Muscle of leg (tissue), 11 donors: ENCODE data around the gene THSD7A. TPM values are rescaled to one million over a fixed set of nuclear protein-coding genes. Genes with fewer than 3 reads are reported as not detected.

ENCODE experiments used
- DNase-seq: peaks from one replicate; pipeline ENCODE4 v3.0.0; 2013
- H3K27ac ChIP-seq: one replicate; pipeline ENCODE4 v1.5.1; 2013; ENCODE audit warnings: mild to moderate bottlenecking, low read length, control low read depth
- H3K27me3 ChIP-seq: one replicate; pipeline ENCODE4 v1.6.1; 2013; ENCODE audit warnings: low read length; ENCODE audit not compliant: control insufficient read depth, insufficient read depth
- H3K36me3 ChIP-seq: one replicate; pipeline ENCODE4 v1.6.1; 2013; ENCODE audit warnings: low read length; ENCODE audit not compliant: control insufficient read depth, insufficient read depth
- H3K4me1 ChIP-seq: one replicate; pipeline ENCODE4 v1.6.1; 2013; ENCODE audit warnings: low read length; ENCODE audit not compliant: control insufficient read depth, insufficient read depth
- H3K4me3 ChIP-seq: one replicate; pipeline ENCODE4 v1.5.1; 2013; ENCODE audit warnings: low read length, control low read depth
- H3K9me3 ChIP-seq: replicated peaks from 2 replicates; pipeline ENCODE4 v1.6.1; 2013; ENCODE audit warnings: low read depth, low read length; ENCODE audit not compliant: control insufficient read depth
- WGBS: methylation state at CpG from one replicate; pipeline ENCODE4 v1.1.5; 2013; ENCODE audit warnings: missing lambda C conversion rate; ENCODE audit not compliant: insufficient coverage; 5-methylcytosine and 5-hydroxymethylcytosine counted together
- polyA plus RNA-seq, 8 donors: library from polyadenylated mRNA; unstranded; fragments of 120-200 nt; gene quantifications; one replicate each; pipeline versions ENCODE4 v1.2.1 to v1.2.3, GENCODE V29; 2013; ENCODE audit warnings: inconsistent platforms in 1 of 8, low replicate concordance in 1 of 8; ENCODE audit not compliant: insufficient read length in 8 of 8, insufficient read depth in 1 of 8
- total RNA-seq: library from RNA; stranded (reverse); fragments of 120-200 nt; gene quantifications from one replicate; pipeline ENCODE4 v1.2.4, GENCODE V29; 2013

Gene THSD7A
- total and polyA plus RNA-seq, 9 donors: 2.5 to 6.4 (median 3.6) TPM

- Histone ChIP-seq H3K9me3 (no peaks in the 10 kb centered on the region), H3K4me3 (no peak overlapping the region), H3K36me3 (no peaks in the 10 kb centered on the region), H3K27me3 (no peaks in the 10 kb centered on the region), H3K4me1 (no peaks in the 10 kb centered on the region), H3K27ac (no peak overlapping the region)
- DNase-seq: peak; percentile 16
- no CpG with 5 or more reads among the region's 1 CpG for WGBS
These were observed 258.8 kb downstream of the THSD7A start for GRCh38 chr7:11573128-11573750.

- H3K27ac ChIP-seq: no peak overlapping the region
- H3K4me1 ChIP-seq: no peaks in the 10 kb centered on the region
- no peaks in the 10 kb centered on the region for H3K36me3 ChIP-seq
- no peaks in the 10 kb centered on the region for H3K9me3 ChIP-seq
- no peak overlapping the region for H3K4me3 ChIP-seq
- WGBS: no CpG with 5 or more reads among the region's 2 CpGs
- no peak for DNase-seq
- H3K27me3 ChIP-seq: no peaks in the 10 kb centered on the region
These were observed 261.0 kb downstream of the THSD7A start for GRCh38 chr7:11570922-11571550.

- no peaks in the 10 kb centered on the region for H3K36me3 ChIP-seq
- no peaks in the 10 kb centered on the region for H3K9me3 ChIP-seq
- WGBS: no CpG with 5 or more reads among the region's 1 CpG
- H3K27ac ChIP-seq: no peak overlapping the region
- DNase-seq: no peak
- H3K27me3 ChIP-seq: no peaks in the 10 kb centered on the region
- no peak overlapping the region for H3K4me3 ChIP-seq
- H3K4me1 ChIP-seq: no peaks in the 10 kb centered on the region
These were observed 261.8 kb downstream of the THSD7A start for GRCh38 chr7:11570205-11570604.

- no peak overlapping the region for H3K4me3 ChIP-seq
- H3K9me3 ChIP-seq: no peaks in the 10 kb centered on the region
- no peaks in the 10 kb centered on the region for H3K36me3 ChIP-seq
- WGBS: 86% methylated on average over 1 of the region's 3 CpGs
- H3K27ac ChIP-seq: no peak overlapping the region
- no peaks in the 10 kb centered on the region for H3K4me1 ChIP-seq
- no peaks in the 10 kb centered on the region for H3K27me3 ChIP-seq
- no peak for DNase-seq
These were observed 264.4 kb downstream of the THSD7A start for GRCh38 chr7:11567571-11567970.

GRCh38 chr7:11557627-11558026, 274.4 kb downstream of the THSD7A start:
- H3K4me1 ChIP-seq: no peaks in the 10 kb centered on the region
- DNase-seq: no peak
- no peaks in the 10 kb centered on the region for H3K27me3 ChIP-seq
- H3K9me3 ChIP-seq: no peaks in the 10 kb centered on the region
- no peak overlapping the region for H3K27ac ChIP-seq
- 48% methylated on average over 2 of the region's 2 CpGs for WGBS
- no peaks in the 10 kb centered on the region for H3K36me3 ChIP-seq
- H3K4me3 ChIP-seq: no peak overlapping the region

DNA sequence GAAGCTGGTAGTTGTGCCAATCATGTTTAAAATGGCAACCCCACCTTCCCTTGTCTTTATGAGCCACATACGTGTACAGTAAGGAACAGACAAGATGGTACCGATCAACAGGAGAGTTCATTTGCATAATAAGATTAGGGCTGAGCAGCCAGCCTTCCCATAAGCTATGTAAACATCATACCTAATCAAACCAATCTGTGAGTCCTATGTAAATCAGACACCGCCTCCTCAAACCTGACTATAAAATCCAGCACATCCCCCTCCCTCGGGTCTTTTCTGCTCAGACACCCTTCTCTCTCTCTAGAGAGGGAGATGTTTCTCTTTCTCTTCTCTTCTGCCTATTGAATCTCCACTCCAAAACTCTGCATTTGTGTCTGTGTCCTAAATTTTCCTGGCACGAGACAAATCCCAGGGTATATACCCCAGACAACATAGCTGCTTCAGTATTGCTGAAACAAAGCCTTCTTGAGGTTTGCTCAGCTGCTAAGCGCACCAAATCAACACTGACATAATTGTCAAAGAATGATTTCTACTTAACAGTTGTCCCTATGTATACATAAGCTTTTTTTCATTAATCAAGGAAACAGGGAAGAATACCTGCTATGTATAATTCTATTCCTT, 279.2 kb downstream of the THSD7A start:
- Histone ChIP-seq H3K4me1 (no peaks in the 10 kb centered on the region), H3K36me3 (no peaks in the 10 kb centered on the region), H3K9me3 (no peaks in the 10 kb centered on the region), H3K4me3 (no peak overlapping the region), H3K27ac (no peak overlapping the region), H3K27me3 (no peaks in the 10 kb centered on the region)
- DNase-seq: peak; percentile 64
- WGBS: no CpG with 5 or more reads among the region's 6 CpGs

GRCh38 chr7:11551470-11551869, 280.5 kb downstream of the THSD7A start:
- no peaks in the 10 kb centered on the region for H3K27me3 ChIP-seq
- no peaks in the 10 kb centered on the region for H3K9me3 ChIP-seq
- no peak overlapping the region for H3K4me3 ChIP-seq
- no peaks in the 10 kb centered on the region for H3K4me1 ChIP-seq
- no peak overlapping the region for H3K27ac ChIP-seq
- H3K36me3 ChIP-seq: no peaks in the 10 kb centered on the region
- no peak for DNase-seq

DNA sequence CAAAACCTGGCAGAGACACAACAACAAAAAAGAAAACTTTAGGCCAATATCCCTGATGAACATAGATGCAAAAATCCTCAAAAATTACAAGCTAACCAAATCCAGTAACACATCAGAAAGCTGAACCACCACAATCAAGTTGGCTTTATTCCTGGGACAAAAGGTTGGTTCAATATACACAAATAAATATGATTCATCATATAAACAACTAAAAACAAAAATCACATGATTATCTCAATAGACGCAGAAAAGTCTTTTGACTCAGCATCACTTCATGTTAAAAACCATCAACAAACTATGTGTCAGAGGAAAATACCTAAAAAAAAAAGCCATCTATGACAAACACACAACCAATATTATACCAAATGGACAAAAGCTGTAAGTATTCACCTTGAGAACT, 283.5 kb downstream of the THSD7A start:
- no peaks in the 10 kb centered on the region for H3K4me1 ChIP-seq
- H3K27me3 ChIP-seq: no peaks in the 10 kb centered on the region
- no CpG with 5 or more reads among the region's 1 CpG for WGBS
- peaks cover 3% of the 10 kb centered on the region for H3K9me3 ChIP-seq
- no peak overlapping the region for H3K27ac ChIP-seq
- no peak overlapping the region for H3K4me3 ChIP-seq
- no peaks in the 10 kb centered on the region for H3K36me3 ChIP-seq
- no peak for DNase-seq

DNA sequence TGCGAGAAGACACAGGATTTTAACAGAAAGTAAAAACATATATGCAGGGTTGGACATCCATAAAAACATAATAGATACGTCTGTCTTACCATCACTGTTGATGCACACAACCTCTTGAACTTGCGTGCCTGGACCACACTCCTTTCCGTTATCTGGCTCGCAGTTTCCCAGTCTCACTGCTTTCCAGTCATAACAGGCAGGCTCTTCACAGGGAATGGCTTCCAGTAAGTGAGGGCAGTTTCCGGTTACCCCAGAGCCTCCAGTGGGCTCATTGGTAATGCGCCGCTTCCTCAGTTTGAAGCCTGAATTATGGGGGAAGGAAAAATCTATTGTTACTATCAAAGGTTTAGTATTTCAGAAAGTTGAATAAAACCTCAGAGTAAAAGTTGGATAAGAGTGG, 290.7 kb downstream of the THSD7A start:
- H3K9me3 ChIP-seq: peaks cover 3% of the 10 kb centered on the region
- H3K27me3 ChIP-seq: no peaks in the 10 kb centered on the region
- H3K4me1 ChIP-seq: no peaks in the 10 kb centered on the region
- H3K27ac ChIP-seq: no peak overlapping the region
- 93% methylated on average over 4 of the region's 8 CpGs for WGBS
- H3K36me3 ChIP-seq: no peaks in the 10 kb centered on the region
- H3K4me3 ChIP-seq: no peak overlapping the region
- DNase-seq: no peak

DNA sequence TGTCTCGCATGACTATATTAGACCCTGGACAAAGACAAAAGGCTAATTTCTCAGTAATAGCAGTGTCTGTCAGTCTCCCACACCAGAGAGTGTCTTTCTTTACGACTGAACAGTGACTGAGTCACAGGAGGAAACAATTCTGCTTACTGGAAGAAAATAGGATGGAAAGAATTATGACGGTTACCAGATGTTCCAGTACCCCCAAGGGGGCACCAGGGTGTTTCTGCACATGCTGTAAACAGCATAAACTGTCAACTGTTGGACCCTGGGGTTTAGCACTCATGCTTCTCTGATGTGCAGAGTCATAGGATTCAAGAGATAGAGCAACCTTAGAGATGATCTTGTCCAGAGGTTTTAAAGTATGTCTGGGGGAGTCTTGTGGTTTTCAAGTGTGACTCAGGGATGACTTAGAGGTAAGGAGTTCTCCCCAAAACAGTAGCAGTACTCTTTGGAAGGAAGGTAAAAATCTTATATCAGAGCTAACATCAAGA, 291.7 kb downstream of the THSD7A start:
- Histone ChIP-seq H3K4me1 (no peaks in the 10 kb centered on the region), H3K36me3 (no peaks in the 10 kb centered on the region), H3K27ac (peak overlapping the region; percentile 64), H3K9me3 (no peaks in the 10 kb centered on the region), H3K27me3 (no peaks in the 10 kb centered on the region), H3K4me3 (no peak overlapping the region)
- DNase-seq: peak; percentile 88
- WGBS: 10% methylated on average over 2 of the region's 3 CpGs
